Suprapubic skin (tissue), 4 donors: ENCODE measurements around the gene IRX1.

ENCODE experiments used
- CTCF ChIP-seq, 2 donors: fragments of 200-600 bp in 1 of 2; fragments of 450-650 bp in 1 of 2; sonication (generic) in 1 of 2; IDR thresholded peaks; one replicate each; pipeline ENCODE4 v1.5.1; 2016 to 2019; ENCODE audit warnings: antibody characterized with exemption in 2 of 2, mild to moderate bottlenecking in 1 of 2, moderate library complexity in 1 of 2
- EP300 ChIP-seq: sonication (generic); formaldehyde crosslinking; IDR thresholded peaks from one replicate; pipeline ENCODE4 v1.6.1; 2017; ENCODE audit warnings: antibody characterized with exemption
- POLR2A ChIP-seq, 2 donors: fragments of 450-650 bp; IDR thresholded peaks; one replicate each; pipeline ENCODE4 v1.6.1; 2017; ENCODE audit warnings: antibody characterized with exemption in 2 of 2, mild to moderate bottlenecking in 2 of 2, moderate library complexity in 2 of 2
- POLR2AphosphoS5 ChIP-seq, 3 donors: sonication (generic); formaldehyde crosslinking; IDR thresholded peaks; one replicate each; pipeline ENCODE4 v1.6.1; 2017; ENCODE audit warnings: antibody characterized with exemption in 3 of 3

- no peak for TF ChIP-seq CTCF (IDR thresholded peaks at IDR 0.05)
- TF ChIP-seq POLR2A (IDR thresholded peaks at IDR 0.05) = no peak
- no peak for TF ChIP-seq POLR2AphosphoS5 (IDR thresholded peaks at IDR 0.05)
- no peak for TF ChIP-seq EP300
Observed at GRCh38 chr5:3595006-3595961, at the start of gene IRX1.
